GM12892 (cell line): ENCODE data around the gene CNOT10.
"Not testable (repeated sequence)": the region's sequence is repeated elsewhere in the genome, so short reads cannot be mapped to it uniquely, and the experiment has no call there.

ENCODE experiments used
- DNase-seq: peaks from one replicate; pipeline ENCODE4 v3.0.0; 2011; ENCODE audit not compliant: insufficient read length
- FAIRE-seq: peaks from 2 replicates; lab custom pipeline; 2011; peaks lifted over from hg19 to GRCh38; lab: Jason Lieb, UNC
- POLR2A ChIP-seq: IDR thresholded peaks from 2 replicates; pipeline ENCODE4 v1.6.1; 2011; ENCODE audit warnings: low read depth, low read length, control low read depth
- POLR2AphosphoS5 ChIP-seq: IDR thresholded peaks from 2 replicates; pipeline ENCODE4 v1.6.1; 2011; ENCODE audit warnings: low read depth, low read length, control low read depth
- TAF1 ChIP-seq: IDR thresholded peaks from 2 replicates; pipeline ENCODE4 v1.6.1; 2011; ENCODE audit warnings: low read depth, mild to moderate bottlenecking, control low read depth, low read length, borderline replicate concordance

CNOT10 gene

DNA sequence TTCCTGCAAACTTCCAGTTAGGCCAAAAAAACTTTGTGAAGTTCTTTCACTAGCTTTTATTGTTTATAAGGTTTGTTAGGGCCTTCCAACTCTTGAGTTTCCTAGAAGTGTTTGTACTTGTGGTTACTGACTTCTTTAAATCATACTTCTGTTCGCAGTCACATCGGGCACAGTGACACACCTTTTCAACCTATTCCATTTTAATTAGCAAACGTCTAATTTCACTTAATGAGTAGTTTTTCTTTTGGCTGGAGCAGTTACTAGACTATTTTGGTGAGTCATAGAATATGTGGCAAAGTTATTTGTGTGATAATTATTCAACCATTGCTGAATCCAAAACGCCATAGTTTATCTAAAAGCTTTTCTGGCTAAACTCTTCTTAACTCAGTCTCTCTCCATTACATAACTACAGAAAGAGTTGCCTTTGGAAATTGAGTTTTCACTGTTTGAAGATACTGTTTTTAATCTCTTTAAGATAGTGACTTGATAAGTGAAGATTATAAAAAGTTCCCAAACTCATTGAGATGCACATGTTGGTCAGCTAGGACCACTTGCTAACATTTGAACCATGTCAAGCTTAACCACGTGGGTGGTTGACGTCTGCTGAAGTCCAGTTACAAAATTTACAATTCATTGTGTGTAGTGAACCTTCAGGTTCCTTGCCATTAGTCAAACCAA is 21.5 kb downstream of the CNOT10 start:
- FAIRE-seq (no peak), DNase-seq (no peak)
- TF ChIP-seq POLR2AphosphoS5 = no peak
- TF ChIP-seq TAF1 = no peak
- TF ChIP-seq POLR2A = no peak

GRCh38 chr3:32707026-32707370 is 22.0 kb downstream of the CNOT10 start:
- no peak for TF ChIP-seq POLR2A
- no peak for TF ChIP-seq POLR2AphosphoS5
- no peak for TF ChIP-seq TAF1

DNA sequence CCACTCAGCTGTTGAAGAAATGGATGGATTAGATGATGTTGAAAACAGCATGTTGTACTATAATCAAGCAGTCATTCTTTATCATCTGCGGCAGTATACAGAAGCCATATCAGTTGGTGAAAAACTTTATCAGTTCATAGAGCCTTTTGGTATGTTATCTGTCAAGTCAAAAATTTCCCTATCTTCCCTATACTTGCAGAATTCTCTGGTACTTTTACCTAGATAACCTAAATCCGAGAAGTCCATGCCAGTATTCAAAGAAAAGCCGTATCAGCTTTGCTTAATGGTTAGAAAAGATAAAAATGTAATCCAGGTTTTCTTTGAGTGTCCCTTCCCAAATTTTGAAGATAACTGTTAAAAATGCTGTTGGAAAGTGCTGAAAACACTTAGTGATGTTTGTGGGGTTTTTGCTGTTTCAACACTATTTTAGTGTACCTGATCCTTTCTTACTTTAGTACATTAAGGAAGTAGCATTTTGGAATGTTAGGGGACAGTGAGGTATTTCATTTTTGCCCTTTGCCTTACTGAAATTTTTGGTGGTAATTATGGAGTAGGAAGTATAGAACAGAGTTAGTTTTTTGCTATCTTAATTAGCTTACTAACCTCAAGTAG is 23.8 kb downstream of the CNOT10 start:
- TF ChIP-seq TAF1 = no peak
- TF ChIP-seq POLR2A = no peak
- no peak for TF ChIP-seq POLR2AphosphoS5
- no peak for DNase-seq
- FAIRE-seq = no peak

More at GRCh38 chr3:32707026-32707370, 22.0 kb downstream of the CNOT10 start:
- no peak for DNase-seq
- no peak for FAIRE-seq

DNA sequence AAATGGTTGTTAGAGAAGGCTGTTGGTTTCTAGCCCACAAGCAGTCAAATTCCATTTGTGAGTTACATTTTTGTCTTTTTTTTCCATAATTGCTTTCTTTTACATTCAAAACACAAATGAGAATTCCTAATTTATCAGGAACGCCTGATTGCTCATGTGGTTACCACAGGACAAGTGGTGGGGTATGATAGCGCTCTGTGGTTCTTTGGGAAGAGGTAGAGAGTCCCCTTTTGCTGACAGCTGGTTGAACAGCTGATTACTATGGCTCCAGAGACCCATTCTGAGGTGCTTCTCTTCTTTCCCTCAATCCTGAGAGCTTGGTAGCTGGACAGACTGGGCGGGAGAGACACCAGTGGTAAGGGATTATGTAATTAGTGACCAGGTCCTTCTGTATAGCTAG is 24.4 kb downstream of the CNOT10 start:
- TF ChIP-seq POLR2A (no peak), TAF1 (no peak), POLR2AphosphoS5 (no peak)
- DNase-seq (no peak), FAIRE-seq (no peak)

GRCh38 chr3:32712506-32713055 is 27.6 kb downstream of the CNOT10 start:
- no peak for FAIRE-seq
- no peak for TF ChIP-seq POLR2A
- DNase-seq = no peak

GRCh38 chr3:32713181-32713580 is 28.2 kb downstream of the CNOT10 start:
- no peak for TF ChIP-seq POLR2A
- TF ChIP-seq POLR2AphosphoS5 = no peak
- TF ChIP-seq TAF1 = no peak
- FAIRE-seq = no peak
- no peak for DNase-seq

DNA sequence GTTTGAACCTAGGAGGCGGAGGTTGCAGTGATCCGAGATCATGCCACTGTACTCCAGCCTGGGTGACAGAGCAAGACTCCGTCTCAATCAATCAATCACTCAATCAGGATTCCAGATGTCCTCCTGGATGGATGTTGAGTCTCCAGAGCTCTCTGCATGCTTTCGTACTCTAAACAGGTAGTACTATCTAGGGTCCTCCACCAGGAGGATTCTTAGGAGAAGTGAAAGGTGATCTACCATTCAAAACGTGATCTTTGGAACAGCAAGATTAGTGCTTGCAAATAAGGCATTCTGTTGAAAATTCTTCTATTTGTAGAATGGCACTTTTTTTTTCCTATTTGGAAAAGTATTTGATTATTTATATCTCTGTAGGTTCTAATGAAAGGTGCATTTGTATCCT is 34.3 kb downstream of the CNOT10 start:
- no peak for FAIRE-seq
- DNase-seq = no peak
- no peak for TF ChIP-seq POLR2AphosphoS5
- no peak for TF ChIP-seq TAF1
- TF ChIP-seq POLR2A = no peak

- no peak for DNase-seq
- TF ChIP-seq TAF1 (no peak), POLR2AphosphoS5 (no peak), POLR2A (no peak)
- no peak for FAIRE-seq
These were observed 34.9 kb downstream of the CNOT10 start for GRCh38 chr3:32719931-32720330.

- DNase-seq (no peak), FAIRE-seq (no peak)
- TF ChIP-seq TAF1 = no peak
- TF ChIP-seq POLR2A = no peak
These were observed 40.7 kb downstream of the CNOT10 start for GRCh38 chr3:32725721-32726120.

GRCh38 chr3:32733631-32734229 is 48.7 kb downstream of the CNOT10 start:
- DNase-seq (no peak), FAIRE-seq (peak; percentile 40)
- TF ChIP-seq POLR2AphosphoS5 = no peak
- TF ChIP-seq POLR2A = no peak
- no peak for TF ChIP-seq TAF1

DNA sequence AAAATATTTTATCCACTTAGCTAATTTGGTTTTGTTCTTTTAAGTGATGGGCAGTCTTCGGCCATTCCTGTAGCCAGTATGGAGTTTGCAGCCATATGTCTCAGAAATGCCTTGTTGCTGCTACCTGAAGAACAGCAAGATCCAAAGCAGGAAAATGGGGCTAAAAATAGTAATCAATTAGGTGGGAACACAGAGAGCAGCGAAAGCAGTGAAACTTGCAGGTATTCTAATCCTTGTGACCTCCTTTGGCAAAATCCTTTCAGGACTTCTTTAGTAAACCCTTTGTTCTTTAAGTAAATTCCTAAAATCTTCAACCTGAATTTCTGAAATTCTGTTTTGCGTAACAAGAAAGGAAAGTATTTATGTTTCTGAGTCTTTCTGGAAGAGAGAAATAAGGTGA is 49.8 kb downstream of the CNOT10 start:
- no peak for TF ChIP-seq TAF1
- DNase-seq (no peak), FAIRE-seq (no peak)

- not testable (repeated sequence) for DNase-seq, FAIRE-seq
These were observed 58.5 kb downstream of the CNOT10 start for GRCh38 chr3:32743470-32743869.

DNA sequence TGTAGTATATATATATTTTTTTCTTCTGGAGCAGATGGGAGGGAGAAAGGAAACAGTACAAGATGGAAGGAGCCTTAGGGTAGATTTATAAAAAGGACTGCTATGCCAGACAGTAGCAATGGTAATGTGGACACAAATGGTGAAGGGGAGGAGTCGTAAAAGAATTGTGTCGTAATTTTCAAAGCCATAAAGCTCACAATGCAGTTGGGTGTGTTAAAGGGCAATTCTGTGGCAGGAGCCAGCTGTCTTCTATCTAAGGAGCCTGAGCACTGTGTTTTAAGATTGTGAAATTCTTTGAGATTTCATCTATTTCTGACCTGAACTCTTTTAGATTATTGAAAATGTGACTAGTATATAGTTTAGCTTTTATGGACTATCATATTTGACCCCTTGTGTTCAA is 58.9 kb downstream of the CNOT10 start:
- DNase-seq (no peak), FAIRE-seq (no peak)
- TF ChIP-seq TAF1 = no peak
